ENCODE results near the gene PBX1. TPM values are rescaled to one million over a fixed set of nuclear protein-coding genes. Genes with fewer than 3 reads are reported as not detected.

PBX1 gene
- polyA plus RNA-seq, 3 donors, result 0.07 TPM; not detected in 2

- no peak for DNase-seq
- Mint-ChIP-seq H3K9me3 (peaks cover 0 to 2% (median 0%) of the 10 kb centered on the region in 7 donors), H3K4me3 (no peak overlapping the region), H3K4me1 (peaks cover 2% of the 10 kb centered on the region), H3K27me3 (ENCODE audit: low read depth in 3 of 3) (peaks cover 5 to 9% (median 5%) of the 10 kb centered on the region in 3 donors), H3K27ac (no peak overlapping the region), H3K36me3 (no peaks in the 10 kb centered on the region)
- intact Hi-C loops (cut with micrococcal nuclease), result no loop called here
- Histone ChIP-seq H3K36me3 (replicated peaks in 1 of 2; ENCODE audit: control insufficient read depth in 1 of 2, insufficient read depth in 2 of 2, low read length in 2 of 2) (no peaks in the 10 kb centered on the region), H3K4me3 (replicated peaks in 1 of 3; ENCODE audit: low read depth in 2 of 3, low read length in 3 of 3) (no peak overlapping the region), H3K4me1 (ENCODE audit: control insufficient read depth in 1 of 2, insufficient read depth in 2 of 2, low read length in 2 of 2) (no peaks in the 10 kb centered on the region), H3K9ac (ENCODE audit: insufficient read depth, low read length, poor library complexity, severe bottlenecking) (no peak overlapping the region), H3K79me2 (ENCODE audit: insufficient read depth, low read length) (no peaks in the 10 kb centered on the region), H2AFZ (ENCODE audit: insufficient read depth, low read depth, low read length, poor library complexity, severe bottlenecking) (no peak overlapping the region), H3K4me2 (replicated peaks; ENCODE audit: extremely low read depth, low read length, poor library complexity, severe bottlenecking) (no peak overlapping the region), H3K27me3 (ENCODE audit: control insufficient read depth in 2 of 2, insufficient read depth in 2 of 2, low read length in 2 of 2) (no peaks in the 10 kb centered on the region), H4K20me1 (ENCODE audit: insufficient read depth, low read length) (no peaks in the 10 kb centered on the region), H3K27ac (ENCODE audit: low read depth in 1 of 2, low read length in 2 of 2) (no peak overlapping the region), H3K9me3 (replicated peaks in 1 of 2; ENCODE audit: control insufficient read depth in 1 of 2, insufficient read depth in 1 of 2, low read length in 2 of 2) (no peaks in the 10 kb centered on the region)
- no peak for TF ChIP-seq CTCF (IDR thresholded peaks at IDR 0.05)
- WGBS (ENCODE audit: insufficient coverage), result 100% methylated on average over 3 of the region's 6 CpGs
Measured at GRCh38 chr1:164682570-164682969, 123.6 kb downstream of the PBX1 start.

DNA sequence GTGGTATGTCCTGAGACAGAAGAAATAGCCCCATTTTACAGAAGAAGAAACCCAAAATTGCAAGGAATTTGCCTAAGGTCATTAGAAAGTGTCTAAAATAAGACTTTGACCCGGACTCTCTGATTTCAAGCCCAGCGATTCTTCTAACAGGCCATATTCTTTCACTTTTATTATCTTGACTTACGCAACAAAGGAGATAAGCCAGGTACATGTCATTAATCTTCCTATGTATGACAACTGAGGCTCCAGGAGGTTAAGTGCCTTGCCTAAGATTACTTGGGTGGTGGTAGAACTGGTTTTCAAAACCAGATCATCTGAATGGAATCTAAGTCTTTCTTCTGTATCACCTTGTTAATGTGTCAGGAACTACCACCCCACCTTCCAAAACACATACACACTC lies 124.3 kb downstream of the PBX1 start:
- Histone ChIP-seq H3K27me3 (ENCODE audit: control insufficient read depth in 2 of 2, insufficient read depth in 2 of 2, low read length in 2 of 2) (no peaks in the 10 kb centered on the region), H3K4me2 (replicated peaks; ENCODE audit: extremely low read depth, low read length, poor library complexity, severe bottlenecking) (no peak overlapping the region), H4K20me1 (ENCODE audit: insufficient read depth, low read length) (no peaks in the 10 kb centered on the region), H3K36me3 (replicated peaks in 1 of 2; ENCODE audit: control insufficient read depth in 1 of 2, insufficient read depth in 2 of 2, low read length in 2 of 2) (no peaks in the 10 kb centered on the region), H3K9me3 (replicated peaks in 1 of 2; ENCODE audit: control insufficient read depth in 1 of 2, insufficient read depth in 1 of 2, low read length in 2 of 2) (no peaks in the 10 kb centered on the region), H3K9ac (ENCODE audit: insufficient read depth, low read length, poor library complexity, severe bottlenecking) (no peak overlapping the region), H3K4me3 (replicated peaks in 1 of 3; ENCODE audit: low read depth in 2 of 3, low read length in 3 of 3) (no peak overlapping the region), H3K27ac (ENCODE audit: low read depth in 1 of 2, low read length in 2 of 2) (no peak overlapping the region), H3K79me2 (ENCODE audit: insufficient read depth, low read length) (no peaks in the 10 kb centered on the region), H2AFZ (ENCODE audit: insufficient read depth, low read depth, low read length, poor library complexity, severe bottlenecking) (no peak overlapping the region), H3K4me1 (ENCODE audit: control insufficient read depth in 1 of 2, insufficient read depth in 2 of 2, low read length in 2 of 2) (no peaks in the 10 kb centered on the region)
- TF ChIP-seq CTCF (IDR thresholded peaks at IDR 0.05), result no peak
- Mint-ChIP-seq H3K4me3 (no peak overlapping the region), H3K4me1 (peaks cover 2% of the 10 kb centered on the region), H3K27ac (no peak overlapping the region), H3K9me3 (peaks cover 0 to 2% (median 0%) of the 10 kb centered on the region in 7 donors), H3K27me3 (ENCODE audit: low read depth in 3 of 3) (peaks cover 4 to 8% (median 5%) of the 10 kb centered on the region in 3 donors), H3K36me3 (no peaks in the 10 kb centered on the region)
- WGBS (ENCODE audit: insufficient coverage), result 100% methylated on average over 2 of the region's 3 CpGs
- DNase-seq, result no peak
- intact Hi-C loops (cut with micrococcal nuclease), result no loop called here

Measured in CD14-positive monocyte (primary cell).